ENCODE results near the gene TRAF1.

TRAF1 gene

DNA sequence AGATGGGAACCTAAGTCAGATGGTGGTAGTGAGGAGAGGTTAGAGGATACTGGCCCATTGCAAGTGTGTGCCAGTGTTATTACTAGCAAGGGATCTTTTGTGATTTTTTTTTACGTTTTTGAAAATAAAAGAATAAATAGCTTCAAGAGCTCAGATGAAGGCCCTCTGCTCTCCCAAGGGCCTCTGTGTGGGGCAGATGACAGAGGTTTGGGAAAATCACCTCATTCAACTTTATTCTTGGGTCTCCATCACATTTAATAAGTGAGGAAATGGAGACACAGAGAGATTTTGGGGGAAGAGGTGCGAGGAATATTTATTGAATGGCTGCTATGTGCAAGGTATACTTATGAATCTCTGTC, 10.1 kb upstream of the TRAF1 start:
- Histone ChIP-seq H3K27ac (ENCODE audit: low read depth, low read length, poor library complexity, severe bottlenecking) (peak overlapping the region; percentile 95), H3K4me2 (ENCODE audit: low read length) (peak overlapping the region; percentile 44; the same call in 1 of the 2 replicates), H3K9me3 (ENCODE audit: low read length) (no peaks in the 10 kb centered on the region), H3K4me3 (ENCODE audit: low read depth, low read length, poor library complexity, severe bottlenecking) (no peak overlapping the region), H4K20me1 (ENCODE audit: insufficient read depth, low read length) (no peaks in the 10 kb centered on the region), H3K36me3 (ENCODE audit: insufficient read depth, low read length) (no peaks in the 10 kb centered on the region), H3K79me2 (ENCODE audit: insufficient read depth, low read length) (no peaks in the 10 kb centered on the region), H3F3A (ENCODE audit: insufficient read depth, low read length) (peaks cover 8% of the 10 kb centered on the region; the same call in 1 of the 2 replicates), H2AFZ (ENCODE audit: low read length) (no peak overlapping the region), H3K9me2 (ENCODE audit: low read depth, low read length) (no peaks in the 10 kb centered on the region), H3K27me3 (ENCODE audit: insufficient read depth, low read length) (no peaks in the 10 kb centered on the region), H3K4me1 (ENCODE audit: insufficient read depth, low read length, severe bottlenecking) (peaks cover 55% of the 10 kb centered on the region), H3K9ac (ENCODE audit: low read length) (peak overlapping the region; percentile 25)
- no peak for TF ChIP-seq EZH2 (IDR thresholded peaks at IDR 0.05; ENCODE audit: borderline replicate concordance, low read length)
- TF ChIP-seq, protein P1, sequence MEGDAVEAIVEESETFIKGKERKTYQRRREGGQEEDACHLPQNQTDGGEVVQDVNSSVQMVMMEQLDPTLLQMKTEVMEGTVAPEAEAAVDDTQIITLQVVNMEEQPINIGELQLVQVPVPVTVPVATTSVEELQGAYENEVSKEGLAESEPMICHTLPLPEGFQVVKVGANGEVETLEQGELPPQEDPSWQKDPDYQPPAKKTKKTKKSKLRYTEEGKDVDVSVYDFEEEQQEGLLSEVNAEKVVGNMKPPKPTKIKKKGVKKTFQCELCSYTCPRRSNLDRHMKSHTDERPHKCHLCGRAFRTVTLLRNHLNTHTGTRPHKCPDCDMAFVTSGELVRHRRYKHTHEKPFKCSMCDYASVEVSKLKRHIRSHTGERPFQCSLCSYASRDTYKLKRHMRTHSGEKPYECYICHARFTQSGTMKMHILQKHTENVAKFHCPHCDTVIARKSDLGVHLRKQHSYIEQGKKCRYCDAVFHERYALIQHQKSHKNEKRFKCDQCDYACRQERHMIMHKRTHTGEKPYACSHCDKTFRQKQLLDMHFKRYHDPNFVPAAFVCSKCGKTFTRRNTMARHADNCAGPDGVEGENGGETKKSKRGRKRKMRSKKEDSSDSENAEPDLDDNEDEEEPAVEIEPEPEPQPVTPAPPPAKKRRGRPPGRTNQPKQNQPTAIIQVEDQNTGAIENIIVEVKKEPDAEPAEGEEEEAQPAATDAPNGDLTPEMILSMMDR (IDR thresholded peaks at IDR 0.05; ENCODE audit: low read length): no peak

DNA sequence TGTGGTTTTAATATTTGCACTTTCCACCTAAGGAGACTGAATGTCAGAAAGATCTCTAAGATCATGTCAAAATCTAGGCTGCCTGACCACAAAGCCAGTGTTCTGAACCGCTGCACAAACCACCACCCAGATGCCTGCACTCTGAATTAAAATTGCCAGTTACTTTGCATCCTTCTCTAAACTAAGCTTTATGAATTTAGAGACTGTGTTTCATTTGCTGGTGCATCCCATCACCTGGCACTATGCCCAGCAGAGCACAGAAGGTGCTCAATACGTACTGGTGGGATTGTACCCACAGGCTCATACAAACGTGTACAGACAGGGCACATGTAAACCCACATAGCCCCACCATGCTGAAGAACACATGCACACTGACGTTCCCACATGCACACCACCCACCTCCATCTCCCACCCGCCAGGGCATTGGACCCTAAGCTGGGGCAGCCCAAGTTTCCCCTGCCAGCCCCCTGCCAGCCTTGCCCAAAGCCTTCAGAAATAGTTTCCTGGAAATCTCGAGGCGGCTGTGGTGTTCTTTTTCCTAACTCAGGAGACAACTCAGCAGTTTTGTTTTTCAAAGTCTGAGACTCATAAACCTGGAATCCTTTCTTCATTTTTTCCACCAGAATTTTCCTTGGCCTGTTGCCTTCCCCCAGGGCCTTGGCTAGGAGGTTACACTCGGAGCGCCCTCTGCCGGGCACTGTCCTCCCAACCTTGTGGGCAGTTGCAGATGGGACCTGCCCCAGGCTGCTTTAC, 9.6 kb upstream of the TRAF1 start:
- no peaks in the 10 kb centered on the region for H3K27me3 ChIP-seq (ENCODE audit: insufficient read depth, low read length)
- H3K9ac ChIP-seq (ENCODE audit: low read length): peak overlapping the region; percentile 45
- no peaks in the 10 kb centered on the region for H3K9me2 ChIP-seq (ENCODE audit: low read depth, low read length)
- H4K20me1 ChIP-seq (ENCODE audit: insufficient read depth, low read length): no peaks in the 10 kb centered on the region
- H3F3A ChIP-seq (ENCODE audit: insufficient read depth, low read length): peaks cover 9% of the 10 kb centered on the region
- H2AFZ ChIP-seq (ENCODE audit: low read length): no peak overlapping the region
- no peaks in the 10 kb centered on the region for H3K9me3 ChIP-seq (ENCODE audit: low read length)
- peak overlapping the region; percentile 95 for H3K27ac ChIP-seq (ENCODE audit: low read depth, low read length, poor library complexity, severe bottlenecking)
- H3K4me1 ChIP-seq (ENCODE audit: insufficient read depth, low read length, severe bottlenecking): peaks cover 60% of the 10 kb centered on the region
- no peaks in the 10 kb centered on the region for H3K36me3 ChIP-seq (ENCODE audit: insufficient read depth, low read length)
- peak overlapping the region; percentile 19 for H3K4me3 ChIP-seq (ENCODE audit: low read depth, low read length, poor library complexity, severe bottlenecking)
- no peaks in the 10 kb centered on the region for H3K79me2 ChIP-seq (ENCODE audit: insufficient read depth, low read length)
- no peak for TF ChIP-seq EZH2 (IDR thresholded peaks at IDR 0.05; ENCODE audit: borderline replicate concordance, low read length)
- TF ChIP-seq, protein P1 (IDR thresholded peaks at IDR 0.05; ENCODE audit: low read length): peak; percentile 99
- peak overlapping the region; percentile 44 for H3K4me2 ChIP-seq (ENCODE audit: low read length)

DNA sequence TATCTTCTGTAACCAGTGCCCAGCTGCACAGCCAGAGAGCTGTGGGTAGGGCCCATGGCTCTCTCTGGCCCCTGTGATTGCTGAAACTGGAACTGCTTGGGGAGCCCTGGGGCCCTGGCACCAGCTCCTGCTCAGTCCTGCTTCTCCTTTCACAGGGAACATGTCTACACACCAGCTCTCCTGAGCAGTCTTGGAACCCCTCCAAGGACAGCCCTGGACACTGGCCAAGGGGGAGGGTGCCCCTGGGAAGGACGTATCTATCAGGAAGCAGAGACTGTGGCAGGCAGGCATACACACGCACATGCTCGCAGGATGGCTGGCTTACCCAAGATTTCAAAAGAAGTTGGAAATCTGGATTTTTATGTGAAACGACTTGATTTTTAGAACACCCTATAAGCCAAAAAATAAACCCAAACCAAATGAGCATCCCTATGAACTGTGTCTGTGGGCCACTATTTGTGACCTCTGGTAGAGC, 8.8 kb upstream of the TRAF1 start:
- peak overlapping the region; percentile 95 for H3K27ac ChIP-seq (ENCODE audit: low read depth, low read length, poor library complexity, severe bottlenecking)
- no peaks in the 10 kb centered on the region for H4K20me1 ChIP-seq (ENCODE audit: insufficient read depth, low read length)
- peaks cover 12% of the 10 kb centered on the region for H3F3A ChIP-seq (ENCODE audit: insufficient read depth, low read length)
- H2AFZ ChIP-seq (ENCODE audit: low read length): no peak overlapping the region
- H3K9ac ChIP-seq (ENCODE audit: low read length): peak overlapping the region; percentile 45
- peak overlapping the region; percentile 44 for H3K4me2 ChIP-seq (ENCODE audit: low read length)
- no peaks in the 10 kb centered on the region for H3K9me3 ChIP-seq (ENCODE audit: low read length)
- no peaks in the 10 kb centered on the region for H3K36me3 ChIP-seq (ENCODE audit: insufficient read depth, low read length)
- H3K79me2 ChIP-seq (ENCODE audit: insufficient read depth, low read length): no peaks in the 10 kb centered on the region
- peak overlapping the region; percentile 9 for H3K4me3 ChIP-seq (ENCODE audit: low read depth, low read length, poor library complexity, severe bottlenecking)
- H3K4me1 ChIP-seq (ENCODE audit: insufficient read depth, low read length, severe bottlenecking): peaks cover 68% of the 10 kb centered on the region
- no peaks in the 10 kb centered on the region for H3K9me2 ChIP-seq (ENCODE audit: low read depth, low read length)
- H3K27me3 ChIP-seq (ENCODE audit: insufficient read depth, low read length): no peaks in the 10 kb centered on the region
- TF ChIP-seq, protein P1 (IDR thresholded peaks at IDR 0.05; ENCODE audit: low read length): no peak
- no peak for TF ChIP-seq EZH2 (IDR thresholded peaks at IDR 0.05; ENCODE audit: borderline replicate concordance, low read length)

All from OCI-LY1 (cell line).